Activated naive CD4-positive, alpha-beta T cell treated with anti-CD3 and anti-CD28 coated beads, Interleukin-2, amount 50 U/mL, for 72 hours (primary cell): ENCODE data around the gene RFC5. TPM values are rescaled to one million over a fixed set of nuclear protein-coding genes. Genes with fewer than 3 reads are reported as not detected.
A peak's percentile ranks its signal among the peaks of the same experiment; 100 is the strongest.
"Not testable (repeated sequence)": the region's sequence is repeated elsewhere in the genome, so short reads cannot be mapped to it uniquely, and the experiment has no call there.

ENCODE experiments used
- ATAC-seq, 2 donors: fragments of 150-1000 bp; cut with Tn5 transposase; 2 replicates each; pipeline ENCODE4 v1.10.0; 2021; ENCODE audit warnings: mild to moderate bottlenecking in 2 of 2, moderate library complexity in 2 of 2
- DNase-seq, 2 donors: peaks; one replicate each; pipeline ENCODE4 v3.0.0; 2021 to 2022; ENCODE audit warnings: low spot score in 2 of 2
- H3K27ac Mint-ChIP-seq, 2 donors: one replicate each; pipeline ENCODE4 v1.8.0; 2022; ENCODE audit warnings: mild to moderate bottlenecking in 2 of 2, mixed read lengths in 2 of 2
- H3K36me3 Mint-ChIP-seq, 2 donors: one replicate each; pipeline ENCODE4 v1.8.0; 2022; ENCODE audit warnings: mixed read lengths in 2 of 2
- H3K9me3 Mint-ChIP-seq, 2 donors: one replicate each; pipeline ENCODE4 v1.8.0; 2022; ENCODE audit warnings: mixed read lengths in 2 of 2
- total RNA-seq, 2 donors: library from RNA; stranded (reverse); gene quantifications; one replicate each; pipeline ENCODE4 v1.2.3, GENCODE V29; 2022

RFC5 gene
- total RNA-seq, 2 donors from 2014 or later = 69.6 to 88.0 TPM

DNA sequence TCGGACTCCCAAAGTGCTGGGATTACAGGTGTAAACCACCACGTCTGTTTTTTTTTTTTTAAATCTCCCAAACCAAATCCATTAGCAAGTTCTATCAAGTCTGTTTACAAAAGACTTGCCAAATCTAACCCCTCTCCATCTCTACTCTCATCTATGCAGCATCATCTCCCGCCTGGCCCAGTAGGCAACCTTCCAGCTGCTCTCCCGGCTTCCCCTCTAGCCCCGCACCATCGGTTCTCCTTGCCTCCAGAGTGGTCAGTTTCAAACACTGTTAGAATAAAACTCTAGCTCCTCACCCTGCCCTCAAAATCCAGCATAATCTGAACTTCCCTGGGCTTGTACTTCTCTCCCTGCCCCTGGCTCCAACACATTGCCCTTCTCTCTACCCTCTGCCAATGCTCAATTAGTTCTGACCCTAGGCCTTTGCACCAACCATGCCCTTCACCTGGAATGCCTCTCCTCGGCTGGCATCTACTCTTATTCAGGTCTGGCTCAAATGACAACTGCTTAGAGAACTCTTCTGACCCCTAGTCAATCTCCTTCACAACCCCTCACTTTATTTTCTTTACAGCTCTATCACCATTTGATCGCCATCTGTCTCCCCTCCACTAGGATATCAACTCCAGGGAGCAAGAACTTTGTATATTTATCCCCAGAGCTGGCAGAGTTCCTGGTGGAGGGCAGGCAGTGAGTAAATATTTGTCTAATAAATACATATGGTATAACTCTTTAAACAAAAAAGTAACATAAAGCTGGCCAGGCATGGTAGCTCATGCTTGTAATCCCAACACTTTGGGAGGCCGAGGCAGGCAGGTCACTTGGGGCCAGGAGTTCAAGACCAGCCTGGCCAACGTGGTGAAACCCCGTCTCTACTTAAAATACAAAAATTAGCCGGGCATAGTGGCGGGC lies 39.6 kb downstream of the RFC5 start:
- Mint-ChIP-seq H3K9me3 (no peaks in the 10 kb centered on the region), H3K27ac (peak overlapping the region in 1 of 2 donors; percentile 6), H3K36me3 (peaks cover 9 to 27% of the 10 kb centered on the region in 2 donors)
- ATAC-seq (no peak), DNase-seq (no peak)

DNA sequence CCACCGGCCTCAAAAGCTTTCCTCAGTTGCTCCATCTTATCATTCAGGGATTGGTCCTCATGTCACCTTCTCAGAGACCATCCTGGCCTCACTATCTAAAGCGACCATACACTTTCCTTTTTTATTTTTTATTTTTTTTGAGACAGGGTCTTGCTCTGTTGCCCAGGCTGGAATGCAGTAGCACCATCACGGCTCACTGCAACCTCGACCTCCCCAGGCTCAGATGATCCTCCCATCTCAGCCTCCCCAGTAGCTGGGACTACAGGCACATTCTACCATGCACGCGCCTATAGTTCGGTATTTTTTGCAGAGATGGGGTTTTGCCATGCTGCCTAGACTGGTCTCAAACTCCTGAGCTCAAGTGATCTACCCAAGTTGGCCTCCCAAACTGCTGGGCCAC lies 41.7 kb downstream of the RFC5 start:
- H3K36me3 Mint-ChIP-seq = peaks cover 15 to 31% of the 10 kb centered on the region in 2 donors
- DNase-seq (no peak), ATAC-seq (no peak)
- H3K9me3 Mint-ChIP-seq = no peaks in the 10 kb centered on the region
- no peak overlapping the region for H3K27ac Mint-ChIP-seq

DNA sequence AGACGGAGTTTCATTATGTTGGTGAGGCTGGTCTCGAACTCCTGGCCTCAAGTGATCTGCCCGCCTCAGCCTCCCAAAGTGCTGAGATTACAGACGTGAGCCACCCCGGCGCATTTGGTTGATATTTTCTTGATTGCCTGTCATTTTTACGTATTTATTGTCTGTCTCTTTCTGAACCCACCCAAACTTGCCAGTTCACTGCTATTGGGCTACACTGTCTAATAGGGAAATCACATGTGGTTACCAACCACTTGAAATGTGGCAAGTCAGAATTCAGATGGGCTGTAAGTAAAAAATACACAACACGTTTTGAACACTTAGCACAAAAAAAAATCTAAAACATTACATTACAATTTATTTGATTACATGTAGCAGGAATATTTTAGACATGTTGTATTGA lies 42.4 kb downstream of the RFC5 start:
- ATAC-seq = no peak
- Mint-ChIP-seq H3K36me3 (peaks cover 15 to 31% of the 10 kb centered on the region in 2 donors), H3K9me3 (no peaks in the 10 kb centered on the region), H3K27ac (peak overlapping the region in 1 of 2 donors; percentile 95)
- DNase-seq = no peak

DNA sequence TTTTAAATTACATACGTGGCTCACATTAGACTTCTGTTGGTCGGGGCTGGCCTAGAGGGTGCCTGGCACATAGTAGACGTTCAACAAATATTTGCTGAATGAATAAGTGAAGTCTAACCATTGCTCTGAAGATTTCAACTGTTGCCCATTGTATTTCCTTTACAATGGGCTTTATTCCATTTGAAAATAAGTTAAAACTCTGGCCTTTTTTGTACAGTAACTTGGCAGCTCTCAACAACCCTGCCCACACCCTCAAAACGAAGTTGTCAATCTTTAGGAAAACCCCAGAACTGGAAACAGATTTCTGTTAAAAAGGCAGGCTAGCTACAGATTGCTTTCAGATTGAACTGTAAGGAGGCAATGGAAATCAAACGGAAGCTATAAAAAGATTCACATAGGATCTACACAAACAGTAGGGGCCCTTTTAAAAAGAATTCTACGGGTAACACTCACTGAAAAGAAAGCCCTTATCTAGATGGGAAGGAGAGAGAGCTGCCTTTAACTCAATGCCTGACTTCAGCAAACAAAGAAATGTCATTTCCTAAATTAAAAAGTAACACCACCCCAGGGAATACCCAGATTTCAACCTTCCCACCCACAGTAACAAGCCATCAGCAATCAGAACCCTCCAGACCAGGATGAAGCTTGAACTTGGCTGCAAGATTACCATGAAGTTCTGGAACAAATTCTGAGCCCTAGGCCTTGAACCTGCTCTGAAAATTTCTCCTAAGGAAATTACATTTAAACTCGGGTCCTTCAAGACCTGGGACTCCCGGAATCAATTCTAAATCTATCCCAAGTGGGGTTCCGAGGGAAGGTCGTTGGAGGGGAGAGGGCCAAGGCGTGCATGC lies 43.1 kb downstream of the RFC5 start:
- DNase-seq (no peak), ATAC-seq (no peak)
- no peaks in the 10 kb centered on the region for H3K9me3 Mint-ChIP-seq
- H3K27ac Mint-ChIP-seq = peak overlapping the region; percentile 93 to 95
- H3K36me3 Mint-ChIP-seq = peaks cover 15 to 31% of the 10 kb centered on the region in 2 donors

DNA sequence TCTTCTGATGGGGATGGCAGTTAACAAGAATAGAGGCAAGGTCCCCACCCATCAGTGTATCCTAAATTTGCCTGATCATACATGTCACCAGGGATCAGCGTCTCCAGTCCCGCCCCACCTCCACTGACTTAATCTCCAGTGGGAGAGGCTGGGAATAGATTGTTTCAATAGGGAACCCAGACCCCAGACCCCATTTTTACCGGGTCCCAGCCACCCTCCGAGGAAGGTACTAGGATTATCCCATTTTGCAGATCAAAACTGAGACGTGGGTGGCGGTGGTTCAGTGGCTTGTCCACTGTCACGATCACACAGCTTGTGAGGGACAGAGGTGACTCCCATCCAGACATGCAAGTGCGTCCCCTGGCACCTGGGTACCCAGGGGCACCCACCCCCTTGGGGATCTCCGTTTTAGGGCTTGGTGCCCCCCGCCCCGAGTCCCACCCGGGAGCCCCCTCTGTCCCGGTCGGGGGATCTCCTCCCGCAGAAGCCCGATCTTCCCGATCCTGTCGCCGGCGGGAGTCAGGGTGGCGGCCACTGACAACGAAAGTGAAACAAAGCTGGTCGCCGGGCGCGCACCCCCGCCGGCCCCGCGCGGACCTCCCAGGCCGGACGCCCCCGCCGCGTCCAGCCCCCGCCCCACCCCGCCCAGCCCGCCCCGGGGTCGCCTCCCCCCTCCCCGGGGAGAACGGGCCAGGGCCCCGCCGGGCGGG lies 44.0 kb downstream of the RFC5 start:
- peaks cover 15 to 31% of the 10 kb centered on the region in 2 donors for H3K36me3 Mint-ChIP-seq
- H3K9me3 Mint-ChIP-seq = no peaks in the 10 kb centered on the region
- ATAC-seq (peak; percentile 23 to 66), DNase-seq (no peak)
- peak overlapping the region; percentile 93 to 95 for H3K27ac Mint-ChIP-seq

DNA sequence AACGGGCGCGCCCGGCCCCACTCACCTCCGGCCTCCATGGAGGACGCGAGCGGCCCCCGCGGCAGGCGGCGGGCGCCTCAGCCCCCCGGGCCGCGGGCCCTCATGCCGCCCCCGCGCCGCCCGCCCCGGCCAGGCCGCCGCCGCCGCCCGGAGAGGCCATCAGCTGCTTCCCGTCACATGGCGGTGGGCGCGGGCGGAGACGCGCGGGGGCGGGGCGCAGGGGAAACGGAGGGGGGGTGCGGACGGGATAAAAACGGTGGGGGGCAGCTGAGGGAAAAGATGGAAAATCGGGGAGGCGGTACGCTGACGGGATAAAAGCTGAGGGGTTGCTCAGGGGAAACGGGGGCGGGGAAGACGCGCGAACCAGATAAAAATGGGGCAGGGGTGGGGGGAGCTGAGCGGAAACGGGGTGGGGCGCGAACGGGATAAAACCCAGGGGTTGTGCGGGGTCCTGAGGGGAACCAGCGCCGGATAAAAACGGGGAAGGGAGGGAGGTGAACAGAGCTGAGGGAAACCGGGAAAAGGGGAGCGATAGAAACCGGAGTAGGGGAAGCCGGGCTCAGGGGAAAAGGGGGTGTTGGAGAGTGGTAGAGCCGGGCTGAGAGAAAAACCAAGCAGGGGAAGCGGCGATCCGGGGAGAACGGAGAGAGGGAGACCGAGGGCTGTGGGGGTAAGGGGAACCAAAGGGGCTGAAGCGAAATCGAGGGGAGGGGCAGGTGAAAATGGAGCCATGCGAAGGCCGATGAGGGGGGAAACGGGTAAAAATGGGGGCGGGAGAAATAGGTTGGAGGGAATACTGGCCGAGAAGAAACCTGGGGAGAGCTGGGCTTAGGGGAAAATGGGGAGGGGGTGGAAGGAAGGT lies 44.7 kb downstream of the RFC5 start, which contains the start of gene WSB2:
TSS of gene WSB2 (minus strand) at position 169 of the 862 bp plus-strand sequence. CDS start at position 38, 131 bp downstream.
- H3K27ac Mint-ChIP-seq = peak within 1 kb of the TSS; percentile 95 to 99
- H3K36me3 Mint-ChIP-seq = peaks cover 15 to 31% of the 10 kb centered on the region in 2 donors
- ATAC-seq (peak; percentile 39 to 56), DNase-seq (peak in 1 of 2 donors; percentile 48)
- H3K9me3 Mint-ChIP-seq = no peaks in the 10 kb centered on the region

DNA sequence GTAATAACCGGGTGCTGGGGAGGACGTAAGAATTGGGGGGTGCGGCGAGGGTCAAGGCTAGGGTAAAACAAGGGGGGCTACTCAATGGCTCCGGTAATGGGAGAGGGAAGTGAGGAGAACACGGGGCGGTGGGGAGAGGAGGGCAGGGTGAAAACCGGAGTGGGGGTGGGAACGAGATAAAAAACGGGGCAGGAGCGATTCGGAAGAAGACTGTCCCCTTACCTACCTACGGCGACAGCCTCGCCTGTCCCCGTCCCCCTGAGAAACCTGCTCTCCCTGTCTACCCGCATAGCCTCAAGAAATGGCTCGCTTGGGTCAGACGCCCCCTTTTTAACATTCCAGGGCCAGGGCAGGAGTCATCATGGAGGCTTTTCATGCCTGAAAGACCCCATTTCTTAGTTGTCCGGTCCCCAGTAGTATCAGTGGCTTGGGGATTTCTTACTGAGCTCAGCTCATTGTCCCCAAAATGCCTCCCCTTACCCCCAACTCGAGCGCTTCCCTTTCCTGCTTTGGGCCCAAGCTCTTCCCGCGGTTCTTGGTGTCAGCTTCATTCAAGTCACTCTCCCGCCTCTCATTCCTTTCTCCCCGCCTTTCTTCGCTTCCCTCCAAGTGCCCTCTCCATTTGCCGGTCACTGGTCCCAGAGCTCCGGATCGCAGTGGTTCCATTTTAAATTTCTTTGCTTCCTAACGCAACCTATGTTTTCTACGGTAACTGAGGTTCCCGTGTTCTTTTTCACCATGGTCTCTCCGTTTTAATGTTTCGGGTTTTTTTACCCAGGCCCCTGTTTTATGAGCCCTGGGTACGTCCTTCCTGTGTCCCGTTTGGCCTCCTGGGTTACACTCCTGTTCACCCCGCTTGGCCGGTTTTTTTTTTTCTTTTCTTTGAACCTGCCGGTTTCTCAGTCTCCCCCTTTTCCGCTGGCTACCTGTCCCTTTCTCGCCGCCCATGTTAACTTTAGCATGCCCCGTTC lies 45.7 kb downstream of the RFC5 start:
- DNase-seq (no peak), ATAC-seq (peak; percentile 12 to 30)
- Mint-ChIP-seq H3K36me3 (peaks cover 15 to 31% of the 10 kb centered on the region in 2 donors), H3K9me3 (no peaks in the 10 kb centered on the region), H3K27ac (peak overlapping the region; percentile 95 to 99)

DNA sequence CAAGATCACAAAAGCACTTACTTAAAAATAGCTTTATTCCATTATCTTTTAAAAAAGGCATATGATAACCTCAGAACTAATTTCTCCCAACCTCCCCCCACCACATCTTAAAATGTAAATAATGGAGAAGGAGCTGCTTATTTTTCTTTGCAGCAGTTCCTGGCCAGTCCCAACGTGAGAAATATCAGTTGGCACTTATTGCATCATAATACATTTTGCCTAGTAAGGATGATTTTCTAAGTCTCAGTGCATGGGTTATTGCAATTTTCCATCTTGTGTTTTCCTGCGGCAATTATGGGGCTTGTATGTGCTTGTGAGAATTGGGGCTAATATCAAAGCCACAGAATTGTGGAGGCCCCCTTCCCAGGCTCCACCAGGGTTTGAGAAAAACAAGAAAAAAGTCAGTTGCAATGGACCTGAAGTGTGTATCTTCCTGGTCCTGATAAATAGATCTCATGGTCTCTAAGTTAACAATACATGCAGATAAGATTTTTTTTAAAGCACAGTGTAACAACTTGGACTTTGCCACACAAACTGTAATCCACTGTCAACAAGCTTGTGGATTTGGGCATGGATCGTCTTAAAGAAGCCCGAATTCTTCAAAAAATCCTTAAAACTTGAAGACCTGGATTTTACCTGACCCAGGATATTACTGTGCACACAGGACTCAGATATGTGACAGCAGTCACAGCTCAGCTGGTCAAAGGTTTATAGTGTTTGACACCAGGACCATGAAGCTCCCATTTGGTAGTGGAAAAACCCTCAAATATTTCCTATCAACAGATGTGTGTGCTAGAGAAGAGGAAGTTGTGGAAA lies 47.3 kb downstream of the RFC5 start:
- DNase-seq (no peak), ATAC-seq (no peak)
- no peak overlapping the region for H3K27ac Mint-ChIP-seq
- H3K9me3 Mint-ChIP-seq = no peaks in the 10 kb centered on the region
- peaks cover 15 to 25% of the 10 kb centered on the region in 2 donors for H3K36me3 Mint-ChIP-seq

DNA sequence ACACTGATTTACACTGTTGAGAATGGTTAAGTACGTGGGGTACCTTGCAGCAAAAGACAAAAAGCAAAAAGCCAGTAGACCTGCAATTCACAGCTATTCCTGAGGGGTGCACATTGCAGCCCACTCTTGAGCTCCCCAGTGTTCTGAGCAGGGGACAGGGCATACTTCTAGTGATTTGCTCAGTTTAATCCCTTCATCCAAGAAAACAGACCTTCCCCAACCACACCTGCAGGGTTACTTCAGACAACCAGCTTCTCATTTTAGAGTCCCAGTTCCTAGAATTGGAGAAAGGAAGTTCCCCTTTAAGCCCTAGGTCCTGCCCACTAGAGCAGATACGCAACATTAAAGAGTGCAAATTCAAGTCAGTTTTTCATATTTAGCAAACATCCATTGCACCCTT lies 48.1 kb downstream of the RFC5 start:
- peak in 1 of 2 donors; percentile 55 for ATAC-seq
- Mint-ChIP-seq H3K36me3 (peaks cover 15 to 21% of the 10 kb centered on the region in 2 donors), H3K9me3 (no peaks in the 10 kb centered on the region), H3K27ac (peak overlapping the region in 1 of 2 donors; percentile 51)
- no peak for DNase-seq

DNA sequence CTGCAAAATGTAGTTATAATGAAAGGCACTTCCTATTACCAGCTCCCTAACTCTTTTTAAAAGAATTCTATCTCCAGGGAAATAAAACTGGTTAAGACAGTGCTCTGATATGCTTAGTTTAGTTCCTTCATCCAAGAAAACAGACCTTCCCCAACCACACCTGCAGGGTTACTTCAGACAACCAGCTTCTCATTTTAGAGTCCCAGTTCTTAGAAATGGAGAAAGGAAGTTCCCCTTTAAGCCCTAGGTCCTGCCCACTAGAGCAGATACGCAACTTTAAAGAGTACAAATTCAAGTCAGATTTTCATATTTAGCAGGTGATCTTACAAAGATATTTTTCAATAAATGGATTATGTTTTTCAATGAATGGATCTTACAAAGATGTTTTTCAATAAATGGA lies 48.9 kb downstream of the RFC5 start:
- no peak for DNase-seq
- Mint-ChIP-seq H3K9me3 (no peaks in the 10 kb centered on the region), H3K27ac (peak overlapping the region in 1 of 2 donors; percentile 10), H3K36me3 (peaks cover 15 to 17% of the 10 kb centered on the region in 2 donors)
- ATAC-seq = no peak

DNA sequence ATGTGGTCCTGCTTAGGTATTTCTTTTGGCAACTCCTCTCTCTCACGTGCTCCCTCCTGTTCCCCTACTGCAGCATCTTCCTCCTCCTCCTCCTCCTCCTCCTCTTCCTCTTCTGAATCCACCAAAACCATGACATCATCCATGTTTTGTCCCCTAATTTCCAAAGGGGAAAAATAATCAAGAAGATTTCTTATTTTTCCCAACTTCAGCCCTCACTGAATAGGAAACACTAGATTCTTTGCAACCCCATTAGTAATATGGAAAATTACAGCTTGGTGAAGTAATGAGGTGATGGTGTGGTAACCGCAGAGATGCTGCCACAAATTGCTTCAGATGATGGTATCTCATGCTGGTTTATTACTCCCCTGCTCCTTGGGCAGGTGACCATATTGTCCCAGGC lies 51.9 kb downstream of the RFC5 start:
- Mint-ChIP-seq H3K27ac (no peak overlapping the region), H3K36me3 (no peaks in the 10 kb centered on the region), H3K9me3 (no peaks in the 10 kb centered on the region)
- DNase-seq (no peak), ATAC-seq (no peak)

DNA sequence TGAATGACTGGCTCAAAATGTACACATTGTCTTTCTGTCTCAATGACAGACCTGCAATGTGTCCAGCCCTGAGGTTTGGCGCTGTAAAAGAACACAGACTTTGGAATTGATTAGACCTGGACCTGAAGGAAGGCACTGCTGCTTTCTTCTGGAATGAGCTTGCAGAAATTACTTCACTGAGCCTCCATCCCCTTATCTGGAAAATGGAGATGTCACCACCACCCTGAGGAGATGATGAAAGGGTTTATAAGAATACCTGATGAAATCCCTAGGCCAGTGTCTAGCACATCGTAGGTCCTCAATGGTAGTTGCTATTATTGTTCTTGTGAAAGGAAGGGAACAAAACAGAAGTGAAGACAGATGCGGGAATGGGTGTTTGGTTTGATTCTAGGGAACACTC lies 54.1 kb downstream of the RFC5 start:
- ATAC-seq = no peak
- Mint-ChIP-seq H3K9me3 (no peaks in the 10 kb centered on the region), H3K27ac (no peak overlapping the region), H3K36me3 (no peaks in the 10 kb centered on the region)
- DNase-seq = no peak

DNA sequence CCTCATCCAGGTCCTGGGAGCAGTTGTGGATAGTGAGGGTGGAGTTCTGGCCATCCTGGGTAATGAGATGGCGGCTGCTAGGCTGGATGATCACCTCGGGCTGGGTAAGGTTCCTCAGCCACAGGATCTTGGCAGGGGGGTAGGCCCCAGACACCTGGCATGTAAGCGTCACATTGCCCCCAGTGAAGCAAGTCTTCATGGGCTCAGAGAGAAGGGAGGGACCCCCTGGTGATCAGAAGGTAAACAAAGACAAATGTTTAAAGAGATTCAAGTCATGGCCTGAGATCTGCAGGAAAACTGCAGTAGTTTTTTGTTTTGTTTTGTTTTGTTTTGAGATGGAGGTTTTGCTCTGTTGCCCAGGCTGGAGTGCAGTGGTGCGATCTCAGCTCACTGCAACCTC lies 57.3 kb downstream of the RFC5 start:
- Mint-ChIP-seq H3K27ac (no peak overlapping the region), H3K9me3 (no peaks in the 10 kb centered on the region), H3K36me3 (no peaks in the 10 kb centered on the region)
- DNase-seq (no peak), ATAC-seq (no peak)

DNA sequence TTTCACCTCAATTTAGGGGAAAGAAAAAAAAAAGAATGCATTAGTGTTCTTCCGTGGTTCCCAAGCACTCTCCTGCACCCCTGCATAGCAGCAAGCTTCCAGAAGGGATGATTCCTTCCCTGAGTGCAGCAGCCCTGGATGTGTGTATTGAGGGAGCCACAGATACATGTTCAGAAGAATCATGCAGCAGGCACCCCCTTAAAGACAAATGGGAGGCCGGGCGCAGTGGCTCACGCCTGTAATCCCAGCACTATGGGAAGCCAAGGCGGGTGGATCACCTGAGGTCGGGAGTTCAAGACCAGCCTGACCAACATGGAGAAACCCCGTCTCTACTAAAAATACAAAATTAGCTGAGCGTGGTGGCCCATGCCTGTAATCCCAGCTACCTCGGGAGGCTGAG lies 65.0 kb downstream of the RFC5 start:
- ATAC-seq, H3K9me3 Mint-ChIP-seq, H3K27ac Mint-ChIP-seq, H3K36me3 Mint-ChIP-seq, DNase-seq: not testable (repeated sequence)
